ENCODE measurements around the gene ERGIC2. TPM values are rescaled to one million over a fixed set of nuclear protein-coding genes. Genes with fewer than 3 reads are reported as not detected.

ERGIC2 gene
- total RNA-seq, 4 donors from 2014 or later: 43.0 to 99.6 (median 50.2) TPM

DNA sequence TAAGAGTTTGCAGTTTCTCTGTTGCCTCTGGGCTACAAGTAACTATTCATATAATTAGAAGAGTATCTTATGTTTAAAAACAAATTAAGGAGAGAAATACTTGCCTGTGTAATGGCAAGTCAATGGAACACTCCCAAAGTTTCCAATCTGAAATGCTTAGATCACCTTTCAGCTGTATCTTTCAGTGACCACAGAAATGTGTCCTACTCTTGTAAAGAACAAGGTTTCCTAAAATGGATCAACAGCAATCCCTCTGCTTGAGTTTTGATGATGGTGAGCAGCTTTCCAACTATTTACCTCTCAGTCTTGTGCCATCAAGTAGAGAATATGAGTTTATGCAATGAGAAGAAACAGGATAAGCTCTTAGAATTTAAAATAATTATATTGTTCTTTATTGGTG is 92.9 kb downstream of the ERGIC2 start:
- H3K4me1 ChIP-seq: no peaks in the 10 kb centered on the region
- ATAC-seq (no peak), DNase-seq (no peak)
- TF ChIP-seq, protein P1, sequence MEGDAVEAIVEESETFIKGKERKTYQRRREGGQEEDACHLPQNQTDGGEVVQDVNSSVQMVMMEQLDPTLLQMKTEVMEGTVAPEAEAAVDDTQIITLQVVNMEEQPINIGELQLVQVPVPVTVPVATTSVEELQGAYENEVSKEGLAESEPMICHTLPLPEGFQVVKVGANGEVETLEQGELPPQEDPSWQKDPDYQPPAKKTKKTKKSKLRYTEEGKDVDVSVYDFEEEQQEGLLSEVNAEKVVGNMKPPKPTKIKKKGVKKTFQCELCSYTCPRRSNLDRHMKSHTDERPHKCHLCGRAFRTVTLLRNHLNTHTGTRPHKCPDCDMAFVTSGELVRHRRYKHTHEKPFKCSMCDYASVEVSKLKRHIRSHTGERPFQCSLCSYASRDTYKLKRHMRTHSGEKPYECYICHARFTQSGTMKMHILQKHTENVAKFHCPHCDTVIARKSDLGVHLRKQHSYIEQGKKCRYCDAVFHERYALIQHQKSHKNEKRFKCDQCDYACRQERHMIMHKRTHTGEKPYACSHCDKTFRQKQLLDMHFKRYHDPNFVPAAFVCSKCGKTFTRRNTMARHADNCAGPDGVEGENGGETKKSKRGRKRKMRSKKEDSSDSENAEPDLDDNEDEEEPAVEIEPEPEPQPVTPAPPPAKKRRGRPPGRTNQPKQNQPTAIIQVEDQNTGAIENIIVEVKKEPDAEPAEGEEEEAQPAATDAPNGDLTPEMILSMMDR (IDR thresholded peaks at IDR 0.05 in 4 of 5, conservative IDR thresholded peaks at IDR 0.05 in 1 of 5): no peak
- TF ChIP-seq POLR2A (IDR thresholded peaks at IDR 0.05): no peak
- intact Hi-C loops (cut with DNase I; ENCODE audit: low total_unique reads): no loop called here
- in situ Hi-C loops (cut with MboI; ENCODE audit: low sequenced_read_pairs in 4 of 4): no loop called here
- H3K9me3 ChIP-seq: no peaks in the 10 kb centered on the region
- H3K27me3 ChIP-seq: no peaks in the 10 kb centered on the region
- no peaks in the 10 kb centered on the region for H3K36me3 ChIP-seq
- no peak overlapping the region for H3K4me3 ChIP-seq
- no peak overlapping the region for H3K27ac ChIP-seq

DNA sequence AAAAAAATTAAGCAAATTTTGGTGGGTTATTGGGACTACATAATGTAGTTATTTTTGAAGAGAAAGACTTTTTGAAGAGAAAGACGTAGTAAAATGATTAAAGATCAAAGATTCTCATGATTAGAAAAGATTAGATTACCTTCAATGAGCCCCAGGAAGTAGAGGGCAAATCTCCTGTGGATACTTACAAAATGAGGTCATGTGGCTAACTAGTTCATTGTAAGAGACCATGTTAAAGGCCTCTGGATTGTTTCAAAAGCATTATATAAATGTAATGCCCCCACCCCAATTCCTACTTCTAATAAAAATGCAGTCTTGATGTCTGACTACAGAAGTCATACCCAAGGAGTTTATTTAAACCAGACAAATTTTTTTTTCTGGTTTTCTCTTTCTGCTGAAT is 93.3 kb downstream of the ERGIC2 start:
- ATAC-seq: no peak
- Histone ChIP-seq H3K27me3 (no peaks in the 10 kb centered on the region), H3K4me3 (no peak overlapping the region), H3K4me1 (no peaks in the 10 kb centered on the region), H3K36me3 (no peaks in the 10 kb centered on the region), H3K9me3 (no peaks in the 10 kb centered on the region), H3K27ac (no peak overlapping the region)
- in situ Hi-C loops (cut with MboI; ENCODE audit: low sequenced_read_pairs in 4 of 4): no loop called here
- no peak for TF ChIP-seq POLR2A (IDR thresholded peaks at IDR 0.05)
- TF ChIP-seq, protein P1 (IDR thresholded peaks at IDR 0.05 in 4 of 5, conservative IDR thresholded peaks at IDR 0.05 in 1 of 5): no peak
- DNase-seq: no peak
- intact Hi-C loops (cut with DNase I; ENCODE audit: low total_unique reads): no loop called here

Other genes with a start within 250 kb of the ERGIC2 start
- gene FAR2, start 231.9 kb downstream of the ERGIC2 start, total RNA-seq: 1 to 10 TPM in 3 of 4 donors, under 1 TPM in 1; 0.62 to 4.1 (median 2.6) TPM
- gene OVCH1, start 116.5 kb upstream of the ERGIC2 start, total RNA-seq: under 1 TPM in 1 of 4 donors, not detected in 3; 0.10 TPM

Data from gastrocnemius medialis (tissue), 4 donors.